GM18517 (cell line): ENCODE data around the gene C6orf58.

Source experiments
- ATAC-seq: cut with Tn5 transposase; IDR thresholded peaks from one replicate; pipeline ENCODE4 v1.9.1; 2021; ENCODE audit warnings: mild to moderate bottlenecking, moderate library complexity; ENCODE audit not compliant: unreplicated experiment

The C6orf58 gene

GRCh38 chr6:127576874-127577273 lies at the start of gene C6orf58:
TSS of gene C6orf58 (plus strand) at chr6:127577174. CDS start at chr6:127577186, 12 bp downstream.
- no peak for ATAC-seq

- no peak for ATAC-seq
Observed at GRCh38 chr6:127533011-127533410, 44.0 kb upstream of the C6orf58 start.

GRCh38 chr6:127533736-127534135 lies 43.2 kb upstream of the C6orf58 start:
- ATAC-seq = no peak

- no peak for ATAC-seq
Observed at GRCh38 chr6:127538750-127539264, 38.2 kb upstream of the C6orf58 start.

GRCh38 chr6:127539272-127539671 lies 37.7 kb upstream of the C6orf58 start:
- ATAC-seq = no peak

GRCh38 chr6:127547215-127547614 lies 29.8 kb upstream of the C6orf58 start:
- ATAC-seq = no peak

- no peak for ATAC-seq
Observed at GRCh38 chr6:127547904-127548649, 28.9 kb upstream of the C6orf58 start.

GRCh38 chr6:127550403-127550802 lies 26.6 kb upstream of the C6orf58 start:
- ATAC-seq = no peak

GRCh38 chr6:127554435-127555006 lies 22.5 kb upstream of the C6orf58 start:
- no peak for ATAC-seq

- ATAC-seq = no peak
Observed at GRCh38 chr6:127561660-127562059, 15.3 kb upstream of the C6orf58 start.

- ATAC-seq = no peak
Observed at GRCh38 chr6:127564761-127565160, 12.2 kb upstream of the C6orf58 start.

GRCh38 chr6:127566119-127566518 lies 10.9 kb upstream of the C6orf58 start:
- no peak for ATAC-seq

- ATAC-seq = no peak
Observed at GRCh38 chr6:127566651-127567050, 10.3 kb upstream of the C6orf58 start.

- ATAC-seq = no peak
Observed at GRCh38 chr6:127567476-127567875, 9.5 kb upstream of the C6orf58 start.

GRCh38 chr6:127570739-127571389 lies 6.1 kb upstream of the C6orf58 start:
- ATAC-seq = peak; percentile 92

GRCh38 chr6:127578900-127579299 lies 1.9 kb downstream of the C6orf58 start:
- no peak for ATAC-seq

- no peak for ATAC-seq
Observed at GRCh38 chr6:127581576-127581975, 4.6 kb downstream of the C6orf58 start.

- no peak for ATAC-seq
Observed at GRCh38 chr6:127582777-127583462, 5.9 kb downstream of the C6orf58 start.

GRCh38 chr6:127585123-127585522 lies 8.1 kb downstream of the C6orf58 start:
- no peak for ATAC-seq

- ATAC-seq = no peak
Observed at GRCh38 chr6:127586372-127586771, 9.4 kb downstream of the C6orf58 start.

GRCh38 chr6:127587875-127588274 lies 10.9 kb downstream of the C6orf58 start:
- no peak for ATAC-seq
